CD8-positive, alpha-beta memory T cell (primary cell): ENCODE measurements around the gene ARFRP1. TPM values are rescaled to one million over a fixed set of nuclear protein-coding genes. Genes with fewer than 3 reads are reported as not detected.
"Not testable (repeated sequence)": the region's sequence is repeated elsewhere in the genome, so short reads cannot be mapped to it uniquely, and the experiment has no call there.

Experiments
- CTCF ChIA-PET: fragments of 350-600 bp; sonication (Branson Sonifier 250); formaldehyde crosslinking; loops from one replicate; lab custom pipeline; 2021; ENCODE audit warnings: antibody characterized with exemption; lab: Charles Lee
- POLR2A ChIA-PET: fragments of 350-600 bp; sonication (Branson Sonifier 250); formaldehyde crosslinking; loops from one replicate; lab custom pipeline; 2021; ENCODE audit warnings: antibody characterized with exemption; lab: Charles Lee
- DNase-seq, 5 donors: peaks; one replicate each; pipeline versions ENCODE4 v3.0.0 to v3.0.0-alpha.2; 2020 to 2022; ENCODE audit warnings: mixed read lengths in 1 of 5
- H3K27ac ChIP-seq: one replicate; pipeline ENCODE4 v1.7.0; 2013; ENCODE audit warnings: low read depth, mild to moderate bottlenecking, low read length, moderate library complexity
- H3K27me3 ChIP-seq: 2 replicates; pipeline ENCODE4 v1.7.0; 2013; ENCODE audit warnings: low read length, mild to moderate bottlenecking; ENCODE audit not compliant: insufficient read depth, poor library complexity, severe bottlenecking
- H3K36me3 ChIP-seq: 2 replicates; pipeline ENCODE4 v1.7.0; 2013; ENCODE audit warnings: mild to moderate bottlenecking, low read length, moderate library complexity; ENCODE audit not compliant: insufficient read depth
- H3K4me1 ChIP-seq: 2 replicates; pipeline ENCODE4 v1.7.0; 2013; ENCODE audit warnings: mild to moderate bottlenecking, low read length, moderate library complexity; ENCODE audit not compliant: insufficient read depth
- H3K4me3 ChIP-seq: 2 replicates; pipeline ENCODE4 v1.7.0; 2013; ENCODE audit warnings: mild to moderate bottlenecking, low read length
- H3K9me3 ChIP-seq: 2 replicates; pipeline ENCODE4 v1.7.0; 2013; ENCODE audit warnings: mild to moderate bottlenecking, low read length
- H3K27ac Mint-ChIP-seq, 8 donors: one replicate each; pipeline ENCODE4 v1.8.0; 2020 to 2021; ENCODE audit warnings: mixed read lengths in 8 of 8, mild to moderate bottlenecking in 6 of 8, inconsistent platforms in 3 of 8, moderate library complexity in 3 of 8
- H3K27me3 Mint-ChIP-seq, 2 donors: one replicate each; pipeline ENCODE4 v1.8.0; 2020 to 2021; ENCODE audit warnings: mixed read lengths in 2 of 2, mild to moderate bottlenecking in 1 of 2, moderate library complexity in 1 of 2
- H3K36me3 Mint-ChIP-seq, 3 donors: one replicate each; pipeline ENCODE4 v1.8.0; 2020 to 2021; ENCODE audit warnings: mixed read lengths in 3 of 3, inconsistent platforms in 1 of 3, mild to moderate bottlenecking in 1 of 3
- H3K4me1 Mint-ChIP-seq, 3 donors: one replicate each; pipeline ENCODE4 v1.8.0; 2020 to 2021; ENCODE audit warnings: mixed read lengths in 3 of 3, inconsistent platforms in 1 of 3, mild to moderate bottlenecking in 1 of 3
- H3K4me3 Mint-ChIP-seq, 7 donors: one replicate each; pipeline ENCODE4 v1.8.0; 2020 to 2021; ENCODE audit warnings: mixed read lengths in 7 of 7, mild to moderate bottlenecking in 6 of 7, moderate library complexity in 4 of 7, inconsistent platforms in 2 of 7
- H3K9me3 Mint-ChIP-seq, 5 donors: one replicate each; pipeline ENCODE4 v1.8.0; 2020 to 2022; ENCODE audit warnings: mixed read lengths in 5 of 5, mild to moderate bottlenecking in 3 of 5, moderate library complexity in 2 of 5, inconsistent platforms in 1 of 5
- polyA plus RNA-seq: library from polyadenylated mRNA; unstranded; fragments of 300-500 nt; fragmentation: Illumina TruSeq; gene quantifications from one replicate; pipeline ENCODE4 v1.2.3, GENCODE V29; 2021
- total RNA-seq, 2 experiments: library from RNA; stranded (reverse); gene quantifications; one replicate each; pipeline ENCODE4 v1.2.3, GENCODE V29; 2021

ARFRP1 gene
- total and polyA plus RNA-seq, 3 experiments from 2014 or later, result 63.7 to 73.9 (median 72.8) TPM

DNA sequence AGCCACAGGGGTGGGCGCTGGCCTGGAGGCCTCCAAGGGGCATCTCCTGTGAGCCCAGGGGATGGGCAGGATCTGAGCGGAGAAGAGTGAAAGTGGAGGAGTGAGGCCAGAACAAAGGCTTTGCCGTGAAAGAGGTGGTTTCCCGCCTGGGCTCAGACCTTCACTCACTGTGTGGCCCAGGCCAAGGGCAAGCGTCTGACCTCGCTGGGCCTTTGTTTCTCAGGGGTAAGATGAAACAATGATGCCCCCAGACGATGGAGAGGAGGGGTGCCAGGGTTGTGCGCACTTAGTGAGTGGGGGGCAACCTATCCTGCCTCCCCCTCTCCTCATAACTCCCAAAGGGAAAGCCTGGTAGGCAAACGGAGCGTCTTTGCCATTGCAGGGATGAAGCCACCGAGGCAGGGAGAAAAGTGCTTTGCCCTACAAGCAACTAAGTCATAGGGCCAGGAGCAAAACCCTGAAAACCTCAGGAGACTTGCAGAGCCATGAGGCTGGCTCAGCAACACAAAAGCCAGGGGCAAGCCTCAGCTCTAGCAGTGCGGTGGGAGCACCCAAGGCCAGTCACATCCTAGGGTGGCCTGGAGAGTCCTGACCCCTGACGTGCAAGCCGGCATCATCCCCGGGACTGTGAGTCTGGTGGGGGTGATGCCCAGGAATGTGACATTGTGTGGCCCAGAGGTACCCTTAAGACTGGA lies 53.7 kb downstream of the ARFRP1 start:
- Histone ChIP-seq H3K9me3 (no peaks in the 10 kb centered on the region), H3K27me3 (no peaks in the 10 kb centered on the region), H3K36me3 (no peaks in the 10 kb centered on the region), H3K4me1 (peaks cover 43% of the 10 kb centered on the region), H3K27ac (peak overlapping the region; percentile 6), H3K4me3 (peak overlapping the region; percentile 56)
- Mint-ChIP-seq H3K4me3 (peak overlapping the region; percentile 72 to 92 (median 76)), H3K4me1 (peaks cover 21 to 45% (median 33%) of the 10 kb centered on the region in 3 donors), H3K9me3 (no peaks in the 10 kb centered on the region), H3K36me3 (peaks cover 0 to 13% (median 0%) of the 10 kb centered on the region in 3 donors), H3K27ac (peak overlapping the region in 6 of 8 donors; percentile 32 to 91 (median 69)), H3K27me3 (peaks cover 0 to 5% of the 10 kb centered on the region in 2 donors)
- DNase-seq, result no peak
- ChIA-PET POLR2A (interaction anchor here (1.1 to 1.5 kb wide), 2 partner anchors 12 to 27 kb away, joined by 4 to 8 read pairs; partner anchors contain the start of gene GMEB2), CTCF (interaction anchor here (1.1 to 2.4 kb wide), 3 partner anchors 13 to 117 kb away, joined by 4 to 12 read pairs (median 4); partner anchors contain the start of gene PTK6)

DNA sequence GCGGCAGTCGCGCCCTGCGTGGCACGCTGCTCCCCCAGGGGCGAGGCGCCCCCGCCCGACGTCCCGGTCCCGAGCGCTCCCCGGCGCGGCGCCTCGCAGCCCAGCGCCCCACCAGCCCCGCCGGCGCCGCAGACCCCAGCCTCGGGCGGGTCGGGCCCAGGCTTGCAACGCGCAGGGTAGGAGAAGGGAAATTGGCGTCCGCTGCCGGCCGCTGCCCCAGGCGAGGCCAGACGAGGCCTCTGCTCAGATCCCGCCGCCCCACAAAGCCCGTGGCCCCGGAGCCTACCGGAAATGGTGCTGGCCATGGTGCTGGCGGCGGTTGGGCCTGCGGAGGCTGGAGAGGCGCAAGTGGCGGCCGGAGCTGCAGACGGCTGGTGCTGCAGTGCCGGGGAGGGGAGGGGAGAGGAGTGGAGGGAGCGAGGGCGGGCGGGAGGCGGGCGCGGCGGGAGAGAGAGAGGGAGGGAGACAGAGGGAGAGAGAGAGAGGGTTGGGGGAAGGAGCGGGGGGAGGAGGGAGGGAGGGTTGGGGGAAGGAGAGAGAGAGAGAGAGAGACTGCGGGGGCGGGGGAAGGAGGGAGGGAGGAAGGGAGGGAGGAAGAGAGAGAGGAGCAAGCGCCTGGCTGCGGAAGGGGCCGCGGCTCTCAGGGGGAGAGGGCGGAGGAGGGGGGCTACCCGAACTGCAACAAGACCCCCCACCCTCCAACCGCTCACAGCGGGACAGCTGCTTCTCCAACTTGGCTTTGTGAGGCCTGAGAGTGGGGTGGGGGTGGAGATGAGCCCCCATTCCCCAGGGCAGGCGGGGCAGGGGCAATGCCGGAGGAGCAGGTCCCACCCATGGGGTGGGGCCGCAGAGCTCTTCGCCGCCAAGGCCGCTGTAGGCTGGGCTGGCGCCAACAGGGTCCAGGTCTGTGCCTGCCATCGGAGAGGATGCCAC lies 54.5 kb downstream of the ARFRP1 start, which contains the start of gene STMN3:
STMN3 (minus strand) TSS at position 384 of the 933 bp plus-strand sequence; CDS start at position 305, 79 bp downstream.
- H3K4me3 ChIP-seq, result peak within 1 kb of the TSS; percentile 56
- H3K4me1 Mint-ChIP-seq, result peaks cover 20 to 42% (median 25%) of the 10 kb centered on the region in 3 donors
- peak within 1 kb of the TSS; percentile 6 for H3K27ac ChIP-seq
- ChIA-PET CTCF (interaction anchor here (1.1 to 2.4 kb wide), 2 partner anchors 12 to 72 kb away, joined by 4 to 12 read pairs; no protein-coding TSS in a partner anchor), POLR2A (interaction anchor here (0.6 to 1.5 kb wide), 8 partner anchors 11 to 133 kb away, joined by 3 to 8 read pairs (median 4); partner anchors contain the start of genes GMEB2 and PPDPF)
- no peaks in the 10 kb centered on the region for H3K9me3 ChIP-seq
- H3K4me3 Mint-ChIP-seq, result peak within 1 kb of the TSS; percentile 79 to 96 (median 87)
- peaks cover 0 to 11% (median 0%) of the 10 kb centered on the region in 3 donors for H3K36me3 Mint-ChIP-seq
- H3K4me1 ChIP-seq, result peaks cover 38% of the 10 kb centered on the region
- no peaks in the 10 kb centered on the region for H3K9me3 Mint-ChIP-seq
- H3K36me3 ChIP-seq, result no peaks in the 10 kb centered on the region
- peak within 1 kb of the TSS in 6 of 8 donors; percentile 32 to 91 (median 70) for H3K27ac Mint-ChIP-seq
- H3K27me3 ChIP-seq, result no peaks in the 10 kb centered on the region
- H3K27me3 Mint-ChIP-seq, result peaks cover 0 to 5% of the 10 kb centered on the region in 2 donors
- DNase-seq, result peak; percentile 59 to 84 (median 63)

- peak in 4 of 5 donors; percentile 38 to 69 (median 58) for DNase-seq
- H3K4me1 ChIP-seq, result peaks cover 32% of the 10 kb centered on the region
- peaks cover 0 to 2% of the 10 kb centered on the region in 2 donors for H3K27me3 Mint-ChIP-seq
- CTCF ChIA-PET, result interaction anchor here (1.1 to 2.4 kb wide), 3 partner anchors 11 to 115 kb away, joined by 3 to 12 read pairs (median 6); partner anchors contain the start of gene PTK6
- peak overlapping the region in 2 of 8 donors; percentile 73 to 88 for H3K27ac Mint-ChIP-seq
- no peaks in the 10 kb centered on the region for H3K9me3 ChIP-seq
- peaks cover 0 to 6% (median 0%) of the 10 kb centered on the region in 3 donors for H3K36me3 Mint-ChIP-seq
- H3K4me3 Mint-ChIP-seq, result peak overlapping the region; percentile 79 to 96 (median 87)
- no peak overlapping the region for H3K27ac ChIP-seq
- H3K9me3 Mint-ChIP-seq, result no peaks in the 10 kb centered on the region
- H3K27me3 ChIP-seq, result no peaks in the 10 kb centered on the region
- H3K36me3 ChIP-seq, result no peaks in the 10 kb centered on the region
- peak overlapping the region; percentile 34 for H3K4me3 ChIP-seq
- peaks cover 18 to 36% (median 18%) of the 10 kb centered on the region in 3 donors for H3K4me1 Mint-ChIP-seq
- POLR2A ChIA-PET, result interaction anchor here (0.6 to 1.5 kb wide), 6 partner anchors 10 to 132 kb away, joined by 3 to 9 read pairs (median 4); partner anchors contain the start of genes LIME1 and PPDPF
These were observed 55.4 kb downstream of the ARFRP1 start for GRCh38 chr20:63652192-63652980.

DNA sequence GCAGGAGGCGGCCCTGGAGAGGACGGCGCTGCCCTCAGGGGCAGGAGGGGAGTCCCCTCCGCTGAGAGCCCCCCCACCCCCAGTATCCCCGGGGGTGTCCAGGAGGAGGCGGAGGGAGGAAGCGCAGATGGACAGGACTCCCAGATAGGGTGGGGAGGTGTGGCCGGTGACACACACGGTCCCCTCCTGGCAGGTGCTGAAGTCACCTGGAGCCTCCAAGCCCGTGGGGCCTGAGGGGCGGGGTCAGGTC lies 55.9 kb downstream of the ARFRP1 start:
- Histone ChIP-seq H3K27me3 (no peaks in the 10 kb centered on the region), H3K27ac (no peak overlapping the region), H3K9me3 (no peaks in the 10 kb centered on the region), H3K36me3 (no peaks in the 10 kb centered on the region), H3K4me1 (peaks cover 29% of the 10 kb centered on the region), H3K4me3 (peak overlapping the region; percentile 34)
- peaks cover 0 to 2% of the 10 kb centered on the region in 2 donors for H3K27me3 Mint-ChIP-seq
- no peaks in the 10 kb centered on the region for H3K9me3 Mint-ChIP-seq
- peak overlapping the region in 2 of 8 donors; percentile 88 to 92 for H3K27ac Mint-ChIP-seq
- peaks cover 0 to 6% (median 0%) of the 10 kb centered on the region in 3 donors for H3K36me3 Mint-ChIP-seq
- CTCF ChIA-PET, result interaction anchor here (1.1 to 2.4 kb wide), 3 partner anchors 10 to 115 kb away, joined by 3 to 12 read pairs (median 6); partner anchors contain the start of gene PTK6
- peak in 2 of 5 donors; percentile 48 to 65 for DNase-seq
- POLR2A ChIA-PET, result interaction anchor here (0.6 to 1.4 kb wide), 3 partner anchors 10 to 131 kb away, joined by 3 to 9 read pairs (median 6); partner anchors contain the start of genes LIME1 and PPDPF
- H3K4me1 Mint-ChIP-seq, result peaks cover 18 to 36% (median 18%) of the 10 kb centered on the region in 3 donors
- peak overlapping the region; percentile 79 to 96 (median 87) for H3K4me3 Mint-ChIP-seq

DNA sequence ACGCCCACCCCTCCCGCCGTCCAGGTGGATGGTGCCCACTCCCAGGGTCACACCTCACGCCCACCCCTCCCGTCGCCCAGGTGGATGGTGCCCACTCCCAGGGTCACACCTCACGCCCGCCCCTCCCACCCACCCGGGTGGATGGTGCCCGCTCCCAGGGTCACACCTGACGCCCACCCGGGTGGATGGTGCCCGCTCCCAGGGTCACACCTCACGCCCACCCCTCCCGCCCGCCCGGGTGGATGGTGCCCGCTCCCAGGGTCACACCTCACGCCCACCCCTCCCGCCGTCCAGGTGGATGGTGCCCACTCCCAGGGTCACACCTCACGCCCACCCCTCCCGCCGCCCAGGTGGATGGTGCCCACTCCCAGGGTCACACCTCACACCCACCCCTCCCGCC lies 57.3 kb downstream of the ARFRP1 start:
- peaks cover 18 to 39% (median 18%) of the 10 kb centered on the region in 3 donors for H3K4me1 Mint-ChIP-seq
- H3K4me3 ChIP-seq, H3K27me3 Mint-ChIP-seq, H3K27ac Mint-ChIP-seq, H3K36me3 ChIP-seq, H3K9me3 Mint-ChIP-seq, DNase-seq, POLR2A ChIA-PET, H3K9me3 ChIP-seq, H3K4me3 Mint-ChIP-seq, H3K36me3 Mint-ChIP-seq, H3K27me3 ChIP-seq, H3K27ac ChIP-seq: not testable (repeated sequence)
- CTCF ChIA-PET, result interaction anchor here (1.0 to 1.6 kb wide), 2 partner anchors 86 to 112 kb away, joined by 3 to 6 read pairs; partner anchors contain the start of genes LIME1 and PTK6
- peaks cover 29% of the 10 kb centered on the region for H3K4me1 ChIP-seq

DNA sequence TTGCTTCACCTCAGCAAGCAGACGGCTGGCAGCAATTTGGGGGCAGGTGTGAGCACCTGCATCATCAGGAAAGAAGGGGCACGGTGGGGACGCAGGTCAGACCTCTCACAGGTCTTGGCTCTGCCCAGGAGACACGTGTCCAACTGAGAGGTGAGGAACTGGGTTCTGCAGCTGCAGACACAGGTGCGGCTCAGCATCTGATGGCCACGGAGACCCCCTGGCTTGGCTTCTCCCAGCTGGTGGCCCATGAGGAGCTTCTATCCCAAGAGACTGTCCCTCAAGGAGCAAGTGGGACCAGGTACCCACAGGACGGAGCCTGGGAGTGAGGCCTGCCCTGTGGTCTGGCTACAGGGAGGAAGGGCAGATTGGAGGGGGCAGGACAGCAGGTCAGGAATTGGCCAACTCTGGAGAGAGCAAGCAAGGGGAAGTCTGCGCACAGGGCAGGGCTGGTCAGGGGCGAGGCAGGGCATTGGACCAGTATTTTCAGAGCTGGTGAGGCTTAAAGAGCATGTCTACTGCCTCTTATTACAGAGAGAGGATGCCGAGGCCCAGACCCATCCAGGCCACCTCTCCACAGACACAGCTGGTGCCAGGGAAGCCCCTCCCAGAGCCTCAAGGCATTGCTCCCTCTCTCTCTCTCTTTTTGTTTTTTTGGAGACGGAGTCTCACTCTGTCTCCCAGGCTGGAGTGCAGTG lies 58.7 kb downstream of the ARFRP1 start:
- DNase-seq, result no peak
- H3K4me1 ChIP-seq, result peaks cover 15% of the 10 kb centered on the region
- H3K36me3 ChIP-seq, result no peaks in the 10 kb centered on the region
- no peaks in the 10 kb centered on the region for H3K27me3 ChIP-seq
- ChIA-PET CTCF (interaction anchor here (1.0 to 1.6 kb wide), 2 partner anchors 22 to 111 kb away, joined by 3 to 6 read pairs; partner anchors contain the start of genes GMEB2 and PTK6), POLR2A (interaction anchor here (0.5 to 0.9 kb wide), 3 partner anchors 17 to 128 kb away, joined by 3 to 5 read pairs (median 3); no protein-coding TSS in a partner anchor)
- no peak overlapping the region for H3K4me3 ChIP-seq
- Mint-ChIP-seq H3K9me3 (no peaks in the 10 kb centered on the region), H3K4me3 (peak overlapping the region in 1 of 7 donors; percentile 64), H3K36me3 (peaks cover 0 to 15% (median 4%) of the 10 kb centered on the region in 3 donors), H3K27ac (peak overlapping the region in 3 of 8 donors; percentile 48 to 58 (median 57)), H3K27me3 (peaks cover 0 to 2% of the 10 kb centered on the region in 2 donors), H3K4me1 (peaks cover 9 to 32% (median 12%) of the 10 kb centered on the region in 3 donors)
- no peaks in the 10 kb centered on the region for H3K9me3 ChIP-seq
- H3K27ac ChIP-seq, result no peak overlapping the region
